Colonic mucosa (tissue), 4 donors: Measurements from ENCODE around the gene SFXN4. TPM values are rescaled to one million over a fixed set of nuclear protein-coding genes. Genes with fewer than 3 reads are reported as not detected.

Experiments used
- DNase-seq: peaks from one replicate; pipeline ENCODE4 v3.0.0-alpha.2; 2020
- H3K27ac ChIP-seq: fragments of 200-600 bp; one replicate; pipeline ENCODE4 v1.8.0; 2021
- H3K27me3 ChIP-seq: fragments of 200-600 bp; one replicate; pipeline ENCODE4 v1.8.0; 2021
- H3K36me3 ChIP-seq: fragments of 200-600 bp; one replicate; pipeline ENCODE4 v1.8.0; 2021
- H3K4me1 ChIP-seq: fragments of 200-600 bp; one replicate; pipeline ENCODE4 v1.8.0; 2021; ENCODE audit warnings: mild to moderate bottlenecking
- H3K4me3 ChIP-seq: fragments of 200-600 bp; one replicate; pipeline ENCODE4 v1.8.0; 2021
- H3K9ac ChIP-seq, 2 donors: one replicate each; pipeline ENCODE4 v1.7.0; 2013; ENCODE audit warnings: control low read depth in 2 of 2, low read depth in 2 of 2, low read length in 2 of 2
- H3K9me3 ChIP-seq: fragments of 200-600 bp; one replicate; pipeline ENCODE4 v1.8.0; 2021
- intact Hi-C: fragments of 100-400 bp; cut with DNase I; formaldehyde crosslinking; loops from one replicate; pipeline ENCODE4 v1.14.1; 2022
- total RNA-seq, 2 donors: library from RNA; stranded (reverse); fragmentation: NEBNext Ultra II Directional in 1 of 2; extraction: Animal tissue kit (Norgen Biotek cat#: 25700) in 1 of 2; gene quantifications; one replicate each; pipeline ENCODE4 v1.2.1, GENCODE V29; 2021
- TF ChIP-seq, protein P1 (sequence below): fragments of 200-600 bp; IDR thresholded peaks from one replicate; pipeline ENCODE4 v1.8.0; 2022; ENCODE audit warnings: antibody characterized with exemption, mild to moderate bottlenecking
- donor health status: healthy.
- donor health status: DM: no; HTN: no; CAD: no.
- donor health status: DM: no; HTN: no; CAD: no.

SFXN4 gene
- total RNA-seq, 2 donors from 2014 or later = 29.4 to 37.2 TPM

DNA sequence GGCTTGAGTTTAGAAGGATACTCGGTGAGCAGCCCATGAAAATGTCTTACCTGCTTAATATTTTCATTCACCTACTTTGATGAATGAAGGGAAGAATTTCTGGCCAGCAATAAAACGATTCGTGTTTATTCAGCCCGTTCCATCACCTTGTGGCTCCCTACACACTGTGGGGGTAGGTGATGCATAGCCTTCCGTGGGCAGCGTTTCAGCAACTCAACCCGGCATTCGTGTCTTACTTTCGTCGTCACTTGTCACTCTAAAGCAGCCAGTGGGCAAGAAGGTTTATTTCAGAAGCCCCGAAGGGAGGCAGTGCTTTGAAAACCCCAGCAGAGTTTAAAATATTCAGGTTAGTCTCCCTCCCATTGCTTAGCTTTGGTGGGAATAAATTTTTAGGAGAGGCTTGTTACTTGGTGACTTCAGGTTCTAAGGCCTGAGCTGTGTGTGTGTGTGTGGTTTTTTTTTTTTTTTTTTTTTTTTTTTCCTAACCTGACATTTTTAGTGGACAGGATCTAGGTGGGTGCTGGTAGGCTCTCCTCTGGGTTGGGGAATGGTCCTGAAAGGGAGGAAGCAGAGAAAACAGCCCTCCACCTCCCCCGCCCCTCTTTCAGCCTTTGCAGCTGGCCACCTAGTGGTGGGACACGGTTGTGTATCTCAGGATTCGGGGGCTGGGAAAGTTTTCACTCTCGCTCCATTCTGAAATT lies 43.7 kb upstream of the SFXN4 start:
- H3K4me3 ChIP-seq = peak overlapping the region; percentile 58

DNA sequence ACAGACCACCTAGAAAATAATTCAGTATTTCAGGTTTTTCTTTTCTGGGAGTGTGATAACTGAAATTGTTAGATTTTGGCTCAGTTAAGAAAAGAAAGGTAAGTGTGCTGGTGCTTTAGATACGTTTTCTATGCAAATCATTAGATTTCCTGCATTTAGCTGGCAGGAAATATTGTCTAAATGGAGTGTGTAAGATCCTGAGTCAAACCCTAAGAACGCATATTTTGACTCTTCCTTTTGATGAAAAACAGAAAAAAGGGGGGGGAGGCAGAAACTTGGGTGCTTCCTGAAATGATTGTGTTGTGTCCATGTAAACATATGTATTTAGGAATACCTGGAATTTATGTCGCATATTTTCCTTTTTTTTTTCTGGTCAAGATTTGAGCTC lies 43.0 kb upstream of the SFXN4 start:
- no peak for DNase-seq
- peak overlapping the region; percentile 94 for H3K27ac ChIP-seq
- intact Hi-C loops = no loop called here
- TF ChIP-seq, protein P1, sequence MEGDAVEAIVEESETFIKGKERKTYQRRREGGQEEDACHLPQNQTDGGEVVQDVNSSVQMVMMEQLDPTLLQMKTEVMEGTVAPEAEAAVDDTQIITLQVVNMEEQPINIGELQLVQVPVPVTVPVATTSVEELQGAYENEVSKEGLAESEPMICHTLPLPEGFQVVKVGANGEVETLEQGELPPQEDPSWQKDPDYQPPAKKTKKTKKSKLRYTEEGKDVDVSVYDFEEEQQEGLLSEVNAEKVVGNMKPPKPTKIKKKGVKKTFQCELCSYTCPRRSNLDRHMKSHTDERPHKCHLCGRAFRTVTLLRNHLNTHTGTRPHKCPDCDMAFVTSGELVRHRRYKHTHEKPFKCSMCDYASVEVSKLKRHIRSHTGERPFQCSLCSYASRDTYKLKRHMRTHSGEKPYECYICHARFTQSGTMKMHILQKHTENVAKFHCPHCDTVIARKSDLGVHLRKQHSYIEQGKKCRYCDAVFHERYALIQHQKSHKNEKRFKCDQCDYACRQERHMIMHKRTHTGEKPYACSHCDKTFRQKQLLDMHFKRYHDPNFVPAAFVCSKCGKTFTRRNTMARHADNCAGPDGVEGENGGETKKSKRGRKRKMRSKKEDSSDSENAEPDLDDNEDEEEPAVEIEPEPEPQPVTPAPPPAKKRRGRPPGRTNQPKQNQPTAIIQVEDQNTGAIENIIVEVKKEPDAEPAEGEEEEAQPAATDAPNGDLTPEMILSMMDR = no peak
- H3K36me3 ChIP-seq = no peaks in the 10 kb centered on the region
- no peaks in the 10 kb centered on the region for H3K9me3 ChIP-seq
- H3K27me3 ChIP-seq = no peaks in the 10 kb centered on the region
- H3K9ac ChIP-seq = peak overlapping the region; percentile 38 to 68
- H3K4me3 ChIP-seq = peak overlapping the region; percentile 58
- H3K4me1 ChIP-seq = no peaks in the 10 kb centered on the region

More for the DNA sequence above, 43.7 kb upstream of the SFXN4 start:
- no peaks in the 10 kb centered on the region for H3K9me3 ChIP-seq
- H3K27ac ChIP-seq = peak overlapping the region; percentile 94
- TF ChIP-seq, protein P1 = peak; percentile 64
- no peaks in the 10 kb centered on the region for H3K4me1 ChIP-seq
- H3K27me3 ChIP-seq = no peaks in the 10 kb centered on the region
- H3K36me3 ChIP-seq = no peaks in the 10 kb centered on the region
- intact Hi-C loops = no loop called here
- peak; percentile 71 for DNase-seq
- peak overlapping the region; percentile 38 to 68 for H3K9ac ChIP-seq

DNA sequence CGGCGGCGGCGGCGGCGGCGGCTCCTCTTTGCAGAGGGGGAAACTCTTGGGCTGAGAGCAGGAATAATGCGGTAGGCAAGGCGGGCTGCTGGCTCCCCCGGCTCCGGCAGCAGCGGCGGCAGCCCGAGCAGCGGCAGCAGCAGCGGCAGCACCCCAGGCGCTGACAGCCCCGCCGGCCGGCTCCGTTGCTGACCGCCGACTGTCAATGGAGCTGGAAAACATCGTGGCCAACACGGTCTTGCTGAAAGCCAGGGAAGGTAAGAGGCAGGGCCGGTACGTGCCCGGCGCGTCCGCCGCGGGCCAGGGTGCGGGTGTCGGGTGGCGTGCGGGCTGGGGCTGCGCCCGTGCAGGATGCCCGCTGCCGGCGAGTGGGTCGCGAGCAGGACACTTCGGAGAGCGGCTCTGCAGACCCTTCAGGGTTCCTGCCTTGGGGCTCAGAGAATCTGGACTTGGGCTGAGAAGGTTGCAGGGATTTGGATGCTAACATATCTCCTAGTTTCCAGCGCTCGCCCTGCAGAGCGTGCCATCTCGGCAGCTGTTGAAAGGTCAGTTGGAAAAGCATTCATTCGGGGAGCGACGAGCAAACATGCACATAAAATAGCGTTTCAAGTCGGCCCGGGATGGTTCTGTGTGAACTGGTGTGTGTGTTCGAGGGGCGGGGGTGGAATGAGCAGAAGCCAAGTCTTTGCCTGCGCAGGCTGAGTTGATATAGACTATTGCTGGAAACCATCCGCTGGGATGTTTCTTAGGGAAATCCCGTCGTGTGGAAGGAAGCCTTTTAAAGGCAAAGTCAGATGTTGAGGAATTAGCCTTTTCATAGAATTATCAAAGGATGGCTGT lies 42.4 kb upstream of the SFXN4 start:
- Histone ChIP-seq H3K4me3 (peak overlapping the region; percentile 58), H3K27me3 (no peaks in the 10 kb centered on the region), H3K9me3 (no peaks in the 10 kb centered on the region), H3K27ac (peak overlapping the region; percentile 94), H3K4me1 (no peaks in the 10 kb centered on the region), H3K36me3 (no peaks in the 10 kb centered on the region), H3K9ac (peak overlapping the region; percentile 75 to 77)
- TF ChIP-seq, protein P1 = no peak
- DNase-seq = peak; percentile 49
- intact Hi-C loops = no loop called here

DNA sequence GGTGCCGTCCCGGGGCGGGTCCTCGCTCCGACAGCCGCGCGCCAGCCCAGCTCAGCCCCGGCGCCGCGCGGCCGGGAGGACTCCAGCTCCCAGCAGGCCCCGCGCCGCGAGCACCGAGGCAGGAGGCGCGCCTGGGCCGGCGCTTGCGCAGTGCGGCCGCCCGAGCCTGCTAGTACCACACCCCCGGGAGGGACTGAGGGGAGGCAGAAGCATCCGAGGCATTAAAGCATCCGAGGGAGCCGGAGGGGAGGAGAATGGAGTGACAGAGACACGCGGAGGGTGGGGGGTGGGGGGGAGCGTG lies 41.8 kb upstream of the SFXN4 start, which contains the start of gene GRK5:
Gene GRK5, plus strand, starts transcription at position 206 of the 301 bp plus-strand sequence. CDS start 347 bp downstream, outside the sequence.
- Histone ChIP-seq H3K27ac (peak within 1 kb of the TSS; percentile 94), H3K9me3 (no peaks in the 10 kb centered on the region), H3K4me3 (peak within 1 kb of the TSS; percentile 58), H3K4me1 (no peaks in the 10 kb centered on the region), H3K36me3 (no peaks in the 10 kb centered on the region), H3K9ac (peak within 1 kb of the TSS; percentile 75 to 90), H3K27me3 (no peaks in the 10 kb centered on the region)
- DNase-seq = peak; percentile 93
- intact Hi-C loops = no loop called here
- TF ChIP-seq, protein P1 = no peak

DNA sequence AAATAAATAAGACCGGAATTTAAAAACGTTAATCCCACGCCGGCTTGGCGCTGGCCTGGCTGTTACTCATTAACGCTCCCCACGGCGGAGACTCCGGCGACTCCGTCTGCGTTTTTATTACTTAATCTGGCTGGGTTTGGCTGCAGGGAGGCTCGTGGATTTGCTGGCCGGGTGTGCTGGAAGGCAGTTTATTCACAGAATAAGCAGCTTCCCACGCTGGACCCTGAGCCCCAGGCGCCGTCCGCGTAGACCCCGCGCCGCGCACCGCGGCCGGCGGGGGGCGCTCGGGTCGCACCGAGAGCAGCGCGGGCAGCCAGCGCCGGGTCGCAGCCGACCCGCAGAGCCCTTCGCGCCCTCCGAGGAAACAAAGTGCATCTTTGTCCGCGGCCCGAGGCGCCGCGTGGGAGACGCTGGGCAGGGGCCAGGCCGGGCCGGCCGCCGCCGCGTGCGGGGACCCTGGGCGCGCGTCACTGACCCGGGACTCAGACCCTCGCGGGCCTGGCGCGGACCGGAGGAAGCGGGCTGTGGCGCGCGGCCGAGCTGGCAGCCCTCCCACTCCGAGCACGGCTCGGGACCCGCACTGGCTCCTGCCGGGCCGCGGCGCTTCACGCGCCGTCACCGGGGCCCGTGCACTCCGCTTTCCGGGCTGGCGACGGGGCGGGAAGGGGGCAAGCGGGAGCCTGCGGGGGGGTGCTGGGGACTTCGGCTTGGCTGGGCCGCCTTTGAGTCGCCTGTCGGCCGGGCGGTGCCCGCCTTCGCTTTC lies 41.3 kb upstream of the SFXN4 start:
- no peaks in the 10 kb centered on the region for H3K27me3 ChIP-seq
- DNase-seq = peak; percentile 66
- H3K4me3 ChIP-seq = peak overlapping the region; percentile 58
- peak overlapping the region; percentile 94 for H3K27ac ChIP-seq
- H3K4me1 ChIP-seq = no peaks in the 10 kb centered on the region
- intact Hi-C loops = no loop called here
- peak overlapping the region; percentile 71 to 90 for H3K9ac ChIP-seq
- TF ChIP-seq, protein P1 = peak; percentile 47
- no peaks in the 10 kb centered on the region for H3K36me3 ChIP-seq
- no peaks in the 10 kb centered on the region for H3K9me3 ChIP-seq
